ENCODE measurements around the gene AVPI1. TPM values are rescaled to one million over a fixed set of nuclear protein-coding genes. Genes with fewer than 3 reads are reported as not detected.

The AVPI1 gene
- total and polyA plus RNA-seq, 10 of the 15 experiments (the other 5 are each of a cell fraction or from before 2014, with no cell fraction given): 0.08 to 1.4 (median 0.84) TPM

DNA sequence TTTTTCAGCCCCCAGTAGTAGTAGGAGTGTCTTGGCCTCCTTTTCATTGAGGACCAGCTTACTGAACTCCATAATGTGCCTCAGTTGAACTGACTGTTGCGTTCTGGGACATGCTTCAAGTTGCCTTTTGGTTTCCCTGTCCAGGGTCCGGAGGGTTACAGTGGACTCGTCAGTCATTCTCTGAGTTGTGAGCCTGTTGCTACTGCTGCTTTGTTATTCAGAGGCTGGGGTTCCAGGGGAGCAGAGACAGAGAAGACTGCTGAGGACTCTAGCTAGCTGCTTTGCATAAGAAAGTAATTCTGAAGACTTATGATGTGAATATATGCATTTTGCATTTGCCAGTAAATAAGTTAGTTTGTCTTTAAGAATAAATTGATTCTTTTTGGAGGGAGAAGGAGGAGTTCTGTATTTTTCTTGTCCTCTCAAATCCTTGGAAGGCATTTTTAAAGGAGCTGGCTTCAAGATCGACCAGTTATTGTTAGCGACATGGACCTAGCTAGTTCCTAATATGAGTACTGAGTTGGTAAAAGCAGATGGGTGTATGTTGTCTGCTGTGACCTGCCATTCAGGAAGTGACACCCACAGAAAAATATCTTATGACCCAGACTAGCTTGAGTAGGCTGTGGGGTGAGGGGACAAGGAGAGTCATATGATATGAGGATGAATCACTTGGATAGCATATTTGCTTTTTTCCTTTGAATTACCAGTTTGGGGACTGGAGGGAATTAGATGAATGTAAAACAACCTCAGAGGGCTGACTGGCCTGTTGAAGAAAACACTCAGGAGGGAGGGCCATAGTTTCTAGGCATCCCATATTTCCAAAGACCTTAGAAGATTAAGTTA lies 38.3 kb downstream of the AVPI1 start (continued):
- TF ChIP-seq HSF1 (IDR thresholded peaks at IDR 0.05; ENCODE audit: low read depth, low read length) (no peak), GABPA (IDR thresholded peaks at IDR 0.05; ENCODE audit: low read depth) (no peak), NFIC (IDR thresholded peaks at IDR 0.05; ENCODE audit: low read depth, low read length) (peak; percentile 47; the same call in 1 of the 2 replicates), BHLHE40 (IDR thresholded peaks at IDR 0.05; ENCODE audit: borderline replicate concordance in 1 of 2, low read depth in 2 of 2, low read length in 1 of 2) (no peak), CBFB (IDR thresholded peaks at IDR 0.05; ENCODE audit: low read depth) (no peak), FOS (IDR thresholded peaks at IDR 0.05; ENCODE audit: borderline replicate concordance, extremely low read depth, insufficient read length) (no peak), YBX1 (IDR thresholded peaks at IDR 0.05) (no peak), RBBP5 (conservative IDR thresholded peaks at IDR 0.05) (peak; percentile 81; the same call in 1 of the 2 replicates), E2F4 (IDR thresholded peaks at IDR 0.05; ENCODE audit: low read depth, low read length) (no peak)

DNA sequence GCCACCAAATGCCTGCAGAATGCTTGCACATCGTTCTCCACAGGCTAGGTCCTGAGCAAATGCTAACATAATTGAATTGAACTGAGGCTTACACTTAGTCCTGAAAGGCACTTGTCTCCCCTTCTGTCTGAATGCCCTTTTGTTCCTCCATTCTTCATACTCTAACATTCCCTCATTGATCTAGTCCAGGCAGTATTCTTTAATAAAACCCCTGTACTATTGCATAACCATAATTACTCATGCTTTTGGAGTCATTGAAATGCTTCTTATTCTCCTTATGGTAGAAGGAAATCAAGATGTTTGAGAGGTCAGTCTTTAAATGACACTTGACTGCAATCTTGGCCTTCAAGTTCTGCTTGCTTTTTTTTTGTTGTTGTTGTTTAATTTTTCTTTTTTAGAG lies 39.5 kb downstream of the AVPI1 start:
- no TSS peak for BruUV-seq (replicated peaks)
- RAD21 ChIA-PET (ENCODE audit: unreplicated experiment): interaction anchor here (0.6 to 2.1 kb wide), 3 partner anchors 28 to 172 kb away, joined by 3 to 9 read pairs (median 3); no protein-coding TSS in a partner anchor
- Histone ChIP-seq H3K79me2 (ENCODE audit: control insufficient read depth, insufficient read depth, low read length) (peaks cover 8% of the 10 kb centered on the region), H3K27me3 (replicated peaks in 1 of 2; ENCODE audit: control insufficient read depth in 2 of 2, insufficient read depth in 2 of 2, low read length in 1 of 2) (no peaks in the 10 kb centered on the region), H4K20me1 (ENCODE audit: control insufficient read depth, insufficient read depth) (no peaks in the 10 kb centered on the region), H3K36me3 (ENCODE audit: control insufficient read depth in 2 of 2, insufficient read depth in 2 of 2, low read length in 1 of 2) (peaks cover 5 to 7% of the 10 kb centered on the region in 2 experiments; a peak in 3 of 4 replicates), H3K9me3 (replicated peaks; ENCODE audit: control insufficient read depth, insufficient read depth, low read length) (no peaks in the 10 kb centered on the region), H3K27ac (ENCODE audit: control insufficient read depth, insufficient read depth) (no peak overlapping the region), H2AFZ (ENCODE audit: control insufficient read depth, low read depth, low read length) (no peak overlapping the region), H3K4me1 (ENCODE audit: control insufficient read depth, insufficient read depth, low read length) (peaks cover 7% of the 10 kb centered on the region), H3K4me3 (no peak overlapping the region), H3K9ac (ENCODE audit: control insufficient read depth, insufficient read depth, low read length) (no peak overlapping the region), H3K4me2 (ENCODE audit: control insufficient read depth, insufficient read depth) (no peak overlapping the region)
- WGBS (ENCODE audit: insufficient coverage, insufficient replicate concordance, low lambda C conversion rate, missing lambda C conversion rate): 100% methylated on average over 1 of the region's 1 CpG
- no peak for DNase-seq (ENCODE audit: low read depth, low spot score)
- in situ Hi-C loops (cut with MboI) (no loop called here), intact Hi-C loops (cut with micrococcal nuclease; ENCODE audit: unreplicated experiment) (no loop called here)
- CTCF ChIA-PET: interaction anchor here (1.4 to 2.4 kb wide), 2 partner anchors 39 to 75 kb away, joined by 6 read pairs; partner anchors contain the start of gene ANKRD2
- SMC1A ChIA-PET (ENCODE audit: uncharacterized antibody, unreplicated experiment): no interaction called here
- no peak for ATAC-seq
- POLR2A ChIA-PET: no interaction called here
- no peak for FAIRE-seq
- TF ChIP-seq BHLHE40 (IDR thresholded peaks at IDR 0.05; ENCODE audit: borderline replicate concordance in 1 of 2, low read depth in 2 of 2, low read length in 1 of 2) (no peak), CREB1 (IDR thresholded peaks at IDR 0.05; ENCODE audit: low read depth) (no peak), ZNF687 (IDR thresholded peaks at IDR 0.05) (no peak)
- TF ChIP-seq, protein P1, sequence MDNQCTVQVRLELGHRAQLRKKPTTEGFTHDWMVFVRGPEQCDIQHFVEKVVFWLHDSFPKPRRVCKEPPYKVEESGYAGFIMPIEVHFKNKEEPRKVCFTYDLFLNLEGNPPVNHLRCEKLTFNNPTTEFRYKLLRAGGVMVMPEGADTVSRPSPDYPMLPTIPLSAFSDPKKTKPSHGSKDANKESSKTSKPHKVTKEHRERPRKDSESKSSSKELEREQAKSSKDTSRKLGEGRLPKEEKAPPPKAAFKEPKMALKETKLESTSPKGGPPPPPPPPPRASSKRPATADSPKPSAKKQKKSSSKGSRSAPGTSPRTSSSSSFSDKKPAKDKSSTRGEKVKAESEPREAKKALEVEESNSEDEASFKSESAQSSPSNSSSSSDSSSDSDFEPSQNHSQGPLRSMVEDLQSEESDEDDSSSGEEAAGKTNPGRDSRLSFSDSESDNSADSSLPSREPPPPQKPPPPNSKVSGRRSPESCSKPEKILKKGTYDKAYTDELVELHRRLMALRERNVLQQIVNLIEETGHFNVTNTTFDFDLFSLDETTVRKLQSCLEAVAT (IDR thresholded peaks at IDR 0.05): no peak
